Activated naive CD8-positive, alpha-beta T cell treated with anti-CD3 and anti-CD28 coated beads, Interleukin-2, amount 10 ng/mL, durations not matched to agents 7 days and 5 days (primary cell): ENCODE results near the gene LOXHD1. TPM values are rescaled to one million over a fixed set of nuclear protein-coding genes. Genes with fewer than 3 reads are reported as not detected.

Source experiments
- total RNA-seq, 2 experiments: library from RNA; stranded (reverse); gene quantifications; one replicate each; pipeline ENCODE4 v1.2.3, GENCODE V29; 2021

The LOXHD1 gene
- total RNA-seq, 2 experiments from 2014 or later: 0.26 to 0.39 TPM

Other genes with a start within 250 kb of the LOXHD1 start
- gene ST8SIA5, start 99.8 kb upstream of the LOXHD1 start, total RNA-seq: not detected